Measurements from ENCODE around the gene TTC28. TPM values are rescaled to one million over a fixed set of nuclear protein-coding genes. Genes with fewer than 3 reads are reported as not detected.

Gene TTC28
- total RNA-seq, 1 experiment from 2014 or later, result 0.12 TPM

DNA sequence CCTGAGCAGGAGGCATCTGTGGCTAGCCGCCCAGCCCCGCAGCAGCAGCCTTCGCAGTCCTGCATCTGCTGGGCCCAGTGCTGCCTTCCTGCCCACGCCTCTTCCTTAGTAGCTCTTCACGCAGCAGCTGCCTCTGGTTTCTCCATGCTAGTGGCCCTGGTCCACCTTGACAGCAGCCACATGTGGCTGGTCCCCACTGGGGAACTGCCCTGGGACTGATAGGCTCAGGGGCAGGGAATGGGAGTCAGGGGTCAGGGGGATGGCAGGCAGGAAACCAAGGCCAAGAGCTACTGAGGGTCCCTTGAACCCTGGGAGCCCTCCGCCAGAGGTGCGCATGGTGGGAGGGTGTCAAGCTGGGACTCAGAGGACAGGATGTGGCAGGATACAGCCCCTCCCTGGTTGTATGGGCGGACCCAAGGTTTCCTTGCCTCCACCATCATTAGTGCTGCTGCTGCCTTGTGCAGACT, 661.1 kb downstream of the TTC28 start:
- Histone ChIP-seq H3K4me1 (ENCODE audit: control insufficient read depth in 1 of 2, insufficient read depth in 2 of 2, low read length in 2 of 2) (peaks cover 0 to 6% of the 10 kb centered on the region in 2 experiments; a peak in 1 of 4 replicates), H3K9ac (ENCODE audit: low read length) (no peak overlapping the region), H3K4me2 (ENCODE audit: low read length) (no peak overlapping the region), H3K9me3 (ENCODE audit: control insufficient read depth in 1 of 2, insufficient read depth in 1 of 2, low read depth in 1 of 2, low read length in 2 of 2) (no peaks in the 10 kb centered on the region), H2AFZ (ENCODE audit: low read depth, low read length, poor library complexity, severe bottlenecking) (no peak overlapping the region), H4K20me1 (ENCODE audit: insufficient read depth) (no peaks in the 10 kb centered on the region), H3K36me3 (ENCODE audit: control insufficient read depth in 1 of 2, insufficient read depth in 2 of 2, low read length in 2 of 2) (no peaks in the 10 kb centered on the region), H3K27me3 (ENCODE audit: insufficient read depth, low read length) (peaks cover 7% of the 10 kb centered on the region; the same call in 1 of the 2 replicates), H3K4me3 (replicated peaks in 1 of 2; ENCODE audit: low read depth in 1 of 2, low read length in 2 of 2) (no peak overlapping the region), H3K9me2 (ENCODE audit: insufficient read depth) (no peaks in the 10 kb centered on the region), H3K79me2 (ENCODE audit: insufficient read depth, low read length) (no peaks in the 10 kb centered on the region), H3K27ac (ENCODE audit: low read depth, low read length) (no peak overlapping the region)
- ChIA-PET RAD21 (ENCODE audit: low non-redundant PET in 1 of 2, low total read pairs in 2 of 2, uncharacterized antibody in 2 of 2, unreplicated experiment in 2 of 2) (no interaction called here), CTCF (interaction anchor here (2.1 kb wide), 1 partner anchor 33 kb away, joined by 6 read pairs; no protein-coding TSS in a partner anchor), POLR2A (no interaction called here)
- no peak for TF ChIP-seq EGR1 (IDR thresholded peaks at IDR 0.05; ENCODE audit: low read depth)
- TF ChIP-seq SP1 (IDR thresholded peaks at IDR 0.05; ENCODE audit: low read depth), result no peak
- no peak for TF ChIP-seq ATF3 (IDR thresholded peaks at IDR 0.05)
- TF ChIP-seq POLR2A (IDR thresholded peaks at IDR 0.05; ENCODE audit: borderline replicate concordance, extremely low read depth, insufficient read depth, insufficient read length), result no peak
- no peak for TF ChIP-seq FOSL1 (IDR thresholded peaks at IDR 0.05; ENCODE audit: low read depth)
- TF ChIP-seq CTCF (IDR thresholded peaks at IDR 0.05 in 2 of 3, conservative IDR thresholded peaks at IDR 0.05 in 1 of 3; ENCODE audit: borderline replicate concordance in 1 of 3, insufficient read depth in 1 of 3, low read depth in 2 of 3, low read length in 2 of 3), result no peak
- no peak for TF ChIP-seq RAD21 (IDR thresholded peaks at IDR 0.05; ENCODE audit: low read depth)
- DNase-seq (ENCODE audit: low read depth, low spot score), result no peak
- intact Hi-C loops (cut with micrococcal nuclease), result no loop called here
- no peak for ATAC-seq
- BruUV-seq (replicated peaks), result no TSS peak

GRCh38 chr22:28017859-28018258, 661.8 kb downstream of the TTC28 start:
- H3K27ac ChIP-seq (ENCODE audit: low read depth, low read length), result no peak overlapping the region
- no TSS peak for BruUV-seq (replicated peaks)
- ATAC-seq (no peak), DNase-seq (ENCODE audit: low read depth, low spot score) (no peak)
- peaks cover 6% of the 10 kb centered on the region; the same call in 1 of the 2 replicates for H3K27me3 ChIP-seq (ENCODE audit: insufficient read depth, low read length)
- H3K4me1 ChIP-seq (ENCODE audit: control insufficient read depth in 1 of 2, insufficient read depth in 2 of 2, low read length in 2 of 2), result peaks cover 0 to 6% of the 10 kb centered on the region in 2 experiments; a peak in 1 of 4 replicates
- H2AFZ ChIP-seq (ENCODE audit: low read depth, low read length, poor library complexity, severe bottlenecking), result no peak overlapping the region
- H3K4me3 ChIP-seq (replicated peaks in 1 of 2; ENCODE audit: low read depth in 1 of 2, low read length in 2 of 2), result no peak overlapping the region
- POLR2A ChIA-PET, result no interaction called here
- H3K9me2 ChIP-seq (ENCODE audit: insufficient read depth), result no peaks in the 10 kb centered on the region
- CTCF ChIA-PET, result no interaction called here
- intact Hi-C loops (cut with micrococcal nuclease), result no loop called here
- H3K9me3 ChIP-seq (ENCODE audit: control insufficient read depth in 1 of 2, insufficient read depth in 1 of 2, low read depth in 1 of 2, low read length in 2 of 2), result no peaks in the 10 kb centered on the region
- no peak overlapping the region for H3K4me2 ChIP-seq (ENCODE audit: low read length)
- H3K79me2 ChIP-seq (ENCODE audit: insufficient read depth, low read length), result no peaks in the 10 kb centered on the region
- H3K36me3 ChIP-seq (ENCODE audit: control insufficient read depth in 1 of 2, insufficient read depth in 2 of 2, low read length in 2 of 2), result no peaks in the 10 kb centered on the region
- RAD21 ChIA-PET (ENCODE audit: low non-redundant PET in 1 of 2, low total read pairs in 2 of 2, uncharacterized antibody in 2 of 2, unreplicated experiment in 2 of 2), result no interaction called here
- no peak for TF ChIP-seq CBX3 (IDR thresholded peaks at IDR 0.05; ENCODE audit: low read depth)
- TF ChIP-seq ATF3 (IDR thresholded peaks at IDR 0.05), result no peak
- TF ChIP-seq ZNF274 (IDR thresholded peaks at IDR 0.05; ENCODE audit: low read depth, low read length), result no peak
- no peaks in the 10 kb centered on the region for H4K20me1 ChIP-seq (ENCODE audit: insufficient read depth)
- no peak overlapping the region for H3K9ac ChIP-seq (ENCODE audit: low read length)
